ENCODE results near the gene MSX2.

Gene MSX2

GRCh38 chr5:174777111-174777510 is 52.7 kb downstream of the MSX2 start:
- no peak for DNase-seq (ENCODE audit: low read depth)

- no peak for DNase-seq (ENCODE audit: low read depth)
Observed at GRCh38 chr5:174777583-174777982, 53.2 kb downstream of the MSX2 start.

All from HS-5 (cell line).